Ishikawa (cell line): ENCODE data around the gene TMUB1.

Source experiments
- CEBPB ChIP-seq: IDR thresholded peaks from 2 replicates; pipeline ENCODE4 v1.6.1; 2012
- CREB1 ChIP-seq: IDR thresholded peaks from 2 replicates; pipeline ENCODE4 v1.6.1; 2012; ENCODE audit warnings: low read depth
- EGR1 ChIP-seq: IDR thresholded peaks from 2 replicates; pipeline ENCODE4 v1.6.1; 2012
- EP300 ChIP-seq: IDR thresholded peaks from 2 replicates; pipeline ENCODE4 v1.6.1; 2012; ENCODE audit warnings: borderline replicate concordance
- FOXM1 ChIP-seq: IDR thresholded peaks from 2 replicates; pipeline ENCODE4 v1.6.1; 2012; ENCODE audit warnings: low read depth, borderline replicate concordance
- MAX ChIP-seq: IDR thresholded peaks from 2 replicates; pipeline ENCODE4 v1.6.1; 2012
- NFIC ChIP-seq: IDR thresholded peaks from 2 replicates; pipeline ENCODE4 v1.6.1; 2012
- RAD21 ChIP-seq: IDR thresholded peaks from 2 replicates; pipeline ENCODE4 v1.6.1; 2012; ENCODE audit warnings: low read depth
- REST ChIP-seq: IDR thresholded peaks from 2 replicates; pipeline ENCODE4 v1.6.1; 2012; ENCODE audit warnings: low read depth, mild to moderate bottlenecking
- TAF1 ChIP-seq: IDR thresholded peaks from 2 replicates; pipeline ENCODE4 v1.6.1; 2012; ENCODE audit warnings: low read depth, mild to moderate bottlenecking
- TCF12 ChIP-seq: IDR thresholded peaks from 2 replicates; pipeline ENCODE4 v1.6.1; 2012; ENCODE audit warnings: low read depth
- USF1 ChIP-seq: IDR thresholded peaks from 2 replicates; pipeline ENCODE4 v1.6.1; 2012

- no peak for TF ChIP-seq REST
- no peak for TF ChIP-seq FOXM1
- TF ChIP-seq EP300, result no peak
- no peak for TF ChIP-seq CREB1
- no peak for TF ChIP-seq CEBPB
- TF ChIP-seq USF1, result no peak
- no peak for TF ChIP-seq TAF1
- no peak for TF ChIP-seq NFIC
- no peak for TF ChIP-seq MAX
- no peak for TF ChIP-seq TCF12
- no peak for TF ChIP-seq RAD21
- TF ChIP-seq EGR1, result no peak
Measured at GRCh38 chr7:151064993-151065392, 18.3 kb downstream of the TMUB1 start.
